GM19193 (cell line): Measurements from ENCODE around the gene DEFB124.

Source experiments
- POLR2A ChIP-seq: IDR thresholded peaks from 4 replicates; pipeline ENCODE4 v1.6.1; 2011; ENCODE audit not compliant: insufficient read depth, insufficient read length; ENCODE audit errors: extremely low read depth

The DEFB124 gene

GRCh38 chr20:31496761-31497295 lies 21.9 kb upstream of the DEFB124 start:
- no peak for TF ChIP-seq POLR2A

- TF ChIP-seq POLR2A, result no peak
Measured at GRCh38 chr20:31494131-31494530, 19.2 kb upstream of the DEFB124 start.

- TF ChIP-seq POLR2A, result no peak
Measured at GRCh38 chr20:31490752-31491151, 15.8 kb upstream of the DEFB124 start.

GRCh38 chr20:31489152-31489551 lies 14.2 kb upstream of the DEFB124 start:
- no peak for TF ChIP-seq POLR2A

GRCh38 chr20:31488115-31488514 lies 13.2 kb upstream of the DEFB124 start:
- no peak for TF ChIP-seq POLR2A

GRCh38 chr20:31485450-31486339 lies 10.8 kb upstream of the DEFB124 start:
- TF ChIP-seq POLR2A, result no peak

GRCh38 chr20:31484001-31484400 lies 9.1 kb upstream of the DEFB124 start:
- no peak for TF ChIP-seq POLR2A

GRCh38 chr20:31476643-31477215 lies 1.8 kb upstream of the DEFB124 start:
- TF ChIP-seq POLR2A, result no peak

GRCh38 chr20:31476294-31476585 lies 1.3 kb upstream of the DEFB124 start:
- TF ChIP-seq POLR2A, result no peak

GRCh38 chr20:31475472-31476293 lies 756 bp upstream of the DEFB124 start:
- TF ChIP-seq POLR2A, result no peak

GRCh38 chr20:31474097-31474436 lies 860 bp downstream of the DEFB124 start:
- no peak for TF ChIP-seq POLR2A

GRCh38 chr20:31473331-31474096 lies 1.4 kb downstream of the DEFB124 start:
- TF ChIP-seq POLR2A, result no peak

- TF ChIP-seq POLR2A, result no peak
Measured at GRCh38 chr20:31472395-31473330, 2.3 kb downstream of the DEFB124 start.

- no peak for TF ChIP-seq POLR2A
Measured at GRCh38 chr20:31454361-31454760, 20.6 kb downstream of the DEFB124 start.
